Measurements from ENCODE around the gene SLC12A5.
A peak's percentile ranks its signal among the peaks of the same experiment; 100 is the strongest.

Gene SLC12A5

GRCh38 chr20:45998761-45999160 is 30.3 kb upstream of the SLC12A5 start:
- H4K8ac ChIP-seq (ENCODE audit: low read depth, low read length) = no peak overlapping the region
- H4K91ac ChIP-seq (ENCODE audit: low read depth, low read length, poor library complexity) = no peak overlapping the region
- H2AK5ac ChIP-seq (ENCODE audit: low read depth, low read length) = no peak overlapping the region
- H2BK120ac ChIP-seq (ENCODE audit: low read depth, low read length) = no peak overlapping the region
- WGBS, 2 donors (ENCODE audit: extremely low coverage in 2 of 2, insufficient read length in 2 of 2, insufficient replicate concordance in 1 of 2) = no CpG with 5 or more reads among the region's 4 CpGs
- H3K4me1 ChIP-seq (ENCODE audit: control insufficient read depth in 2 of 2, insufficient read depth in 1 of 2, low read depth in 1 of 2, low read length in 2 of 2) = peaks cover 0 to 7% of the 10 kb centered on the region in 2 donors
- H3K27me3 ChIP-seq (ENCODE audit: control insufficient read depth in 3 of 3, insufficient read depth in 3 of 3, low read depth in 1 of 3, low read length in 3 of 3) = peaks cover 0 to 33% (median 0%) of the 10 kb centered on the region in 3 experiments
- H3K4me3 ChIP-seq (ENCODE audit: low read length in 2 of 2) = no peak overlapping the region
- H3K23ac ChIP-seq (ENCODE audit: low read depth, low read length, poor library complexity) = no peak overlapping the region
- H3K4me2 ChIP-seq (ENCODE audit: insufficient read depth, low read length, poor library complexity, severe bottlenecking) = no peak overlapping the region
- no peak overlapping the region for H3K4ac ChIP-seq (ENCODE audit: low read length)
- H3K27ac ChIP-seq (replicated peaks; ENCODE audit: low read length) = no peak overlapping the region
- H3K9ac ChIP-seq (ENCODE audit: low read depth, low read length, poor library complexity) = no peak overlapping the region
- no peaks in the 10 kb centered on the region for H3K36me3 ChIP-seq (replicated peaks in 1 of 2; ENCODE audit: control insufficient read depth in 2 of 2, insufficient read depth in 2 of 2, low read length in 2 of 2)
- no peak for DNase-seq (ENCODE audit: low spot score)
- no peak overlapping the region for H2BK5ac ChIP-seq (ENCODE audit: low read length)
- H2BK15ac ChIP-seq (ENCODE audit: low read length) = no peak overlapping the region
- H3K79me1 ChIP-seq (ENCODE audit: low read depth, low read length) = no peaks in the 10 kb centered on the region
- H3K9me3 ChIP-seq (replicated peaks in 1 of 2; ENCODE audit: control insufficient read depth in 2 of 2, insufficient read depth in 1 of 2, low read depth in 1 of 2, low read length in 2 of 2) = no peaks in the 10 kb centered on the region
- H3K14ac ChIP-seq (ENCODE audit: low read length) = no peak overlapping the region
- no peak overlapping the region for H3K18ac ChIP-seq (ENCODE audit: low read length)
- no peak overlapping the region for H2BK12ac ChIP-seq (ENCODE audit: low read length)
- H2AFZ ChIP-seq (ENCODE audit: low read length) = no peak overlapping the region

- Histone ChIP-seq H3K9me3 (replicated peaks in 1 of 2; ENCODE audit: control insufficient read depth in 2 of 2, insufficient read depth in 1 of 2, low read depth in 1 of 2, low read length in 2 of 2) (no peaks in the 10 kb centered on the region), H3K4me2 (ENCODE audit: insufficient read depth, low read length, poor library complexity, severe bottlenecking) (no peak overlapping the region), H3K27me3 (ENCODE audit: control insufficient read depth in 3 of 3, insufficient read depth in 3 of 3, low read depth in 1 of 3, low read length in 3 of 3) (peaks cover 0 to 33% (median 0%) of the 10 kb centered on the region in 3 experiments), H3K4me1 (ENCODE audit: control insufficient read depth in 2 of 2, insufficient read depth in 1 of 2, low read depth in 1 of 2, low read length in 2 of 2) (peaks cover 0 to 7% of the 10 kb centered on the region in 2 donors), H3K36me3 (replicated peaks in 1 of 2; ENCODE audit: control insufficient read depth in 2 of 2, insufficient read depth in 2 of 2, low read length in 2 of 2) (no peaks in the 10 kb centered on the region), H3K9ac (ENCODE audit: low read depth, low read length, poor library complexity) (no peak overlapping the region), H4K8ac (ENCODE audit: low read depth, low read length) (no peak overlapping the region), H4K91ac (ENCODE audit: low read depth, low read length, poor library complexity) (no peak overlapping the region), H2BK120ac (ENCODE audit: low read depth, low read length) (no peak overlapping the region), H2AFZ (ENCODE audit: low read length) (no peak overlapping the region), H3K14ac (ENCODE audit: low read length) (no peak overlapping the region), H2BK12ac (ENCODE audit: low read length) (no peak overlapping the region), H2AK5ac (ENCODE audit: low read depth, low read length) (no peak overlapping the region), H3K18ac (ENCODE audit: low read length) (no peak overlapping the region), H3K27ac (replicated peaks; ENCODE audit: low read length) (no peak overlapping the region), H2BK15ac (ENCODE audit: low read length) (no peak overlapping the region), H3K23ac (ENCODE audit: low read depth, low read length, poor library complexity) (no peak overlapping the region), H2BK5ac (ENCODE audit: low read length) (no peak overlapping the region), H3K79me1 (ENCODE audit: low read depth, low read length) (no peaks in the 10 kb centered on the region), H3K4ac (ENCODE audit: low read length) (no peak overlapping the region), H3K4me3 (ENCODE audit: low read length in 2 of 2) (no peak overlapping the region)
- no CpG with 5 or more reads among the region's 4 CpGs for WGBS, 2 donors (ENCODE audit: extremely low coverage in 2 of 2, insufficient read length in 2 of 2, insufficient replicate concordance in 1 of 2)
- no peak for DNase-seq (ENCODE audit: low spot score)
Measured at GRCh38 chr20:45999557-46000261, 29.3 kb upstream of the SLC12A5 start.

- no CpG with 5 or more reads among the region's 16 CpGs for WGBS, 2 donors (ENCODE audit: extremely low coverage in 2 of 2, insufficient read length in 2 of 2, insufficient replicate concordance in 1 of 2)
Measured at GRCh38 chr20:46000262-46000996, 28.6 kb upstream of the SLC12A5 start.

GRCh38 chr20:46001498-46001897 is 27.5 kb upstream of the SLC12A5 start:
- no peak for DNase-seq (ENCODE audit: low spot score)
- no peak overlapping the region for H3K9ac ChIP-seq (ENCODE audit: low read depth, low read length, poor library complexity)
- no peak overlapping the region for H3K14ac ChIP-seq (ENCODE audit: low read length)
- H2AK5ac ChIP-seq (ENCODE audit: low read depth, low read length) = no peak overlapping the region
- WGBS, 2 donors (ENCODE audit: extremely low coverage in 2 of 2, insufficient read length in 2 of 2, insufficient replicate concordance in 1 of 2) = no CpG with 5 or more reads among the region's 5 CpGs
- no peak overlapping the region for H3K18ac ChIP-seq (ENCODE audit: low read length)
- H3K79me1 ChIP-seq (ENCODE audit: low read depth, low read length) = no peaks in the 10 kb centered on the region
- no peak overlapping the region for H4K91ac ChIP-seq (ENCODE audit: low read depth, low read length, poor library complexity)
- H3K36me3 ChIP-seq (replicated peaks in 1 of 2; ENCODE audit: control insufficient read depth in 2 of 2, insufficient read depth in 2 of 2, low read length in 2 of 2) = no peaks in the 10 kb centered on the region
- H2AFZ ChIP-seq (ENCODE audit: low read length) = no peak overlapping the region
- no peak overlapping the region for H4K8ac ChIP-seq (ENCODE audit: low read depth, low read length)
- no peak overlapping the region for H3K23ac ChIP-seq (ENCODE audit: low read depth, low read length, poor library complexity)
- peaks cover 0 to 7% of the 10 kb centered on the region in 2 donors for H3K4me1 ChIP-seq (ENCODE audit: control insufficient read depth in 2 of 2, insufficient read depth in 1 of 2, low read depth in 1 of 2, low read length in 2 of 2)
- H2BK5ac ChIP-seq (ENCODE audit: low read length) = no peak overlapping the region
- H3K4ac ChIP-seq (ENCODE audit: low read length) = no peak overlapping the region
- no peak overlapping the region for H3K4me3 ChIP-seq (ENCODE audit: low read length in 2 of 2)
- H3K27me3 ChIP-seq (ENCODE audit: control insufficient read depth in 3 of 3, insufficient read depth in 3 of 3, low read depth in 1 of 3, low read length in 3 of 3) = peaks cover 0 to 33% (median 0%) of the 10 kb centered on the region in 3 experiments
- H3K9me3 ChIP-seq (replicated peaks in 1 of 2; ENCODE audit: control insufficient read depth in 2 of 2, insufficient read depth in 1 of 2, low read depth in 1 of 2, low read length in 2 of 2) = no peaks in the 10 kb centered on the region
- H2BK15ac ChIP-seq (ENCODE audit: low read length) = no peak overlapping the region
- H3K27ac ChIP-seq (replicated peaks; ENCODE audit: low read length) = no peak overlapping the region
- H3K4me2 ChIP-seq (ENCODE audit: insufficient read depth, low read length, poor library complexity, severe bottlenecking) = no peak overlapping the region
- no peak overlapping the region for H2BK120ac ChIP-seq (ENCODE audit: low read depth, low read length)
- H2BK12ac ChIP-seq (ENCODE audit: low read length) = no peak overlapping the region

More at GRCh38 chr20:46000262-46000996, 28.6 kb upstream of the SLC12A5 start:
- Histone ChIP-seq H3K36me3 (replicated peaks in 1 of 2; ENCODE audit: control insufficient read depth in 2 of 2, insufficient read depth in 2 of 2, low read length in 2 of 2) (no peaks in the 10 kb centered on the region), H2BK5ac (ENCODE audit: low read length) (no peak overlapping the region), H3K4me3 (ENCODE audit: low read length in 2 of 2) (no peak overlapping the region), H2BK12ac (ENCODE audit: low read length) (no peak overlapping the region), H3K27me3 (ENCODE audit: control insufficient read depth in 3 of 3, insufficient read depth in 3 of 3, low read depth in 1 of 3, low read length in 3 of 3) (peaks cover 0 to 33% (median 0%) of the 10 kb centered on the region in 3 experiments), H3K9ac (ENCODE audit: low read depth, low read length, poor library complexity) (no peak overlapping the region), H2AK5ac (ENCODE audit: low read depth, low read length) (no peak overlapping the region), H3K23ac (ENCODE audit: low read depth, low read length, poor library complexity) (no peak overlapping the region), H2BK15ac (ENCODE audit: low read length) (no peak overlapping the region), H3K18ac (ENCODE audit: low read length) (no peak overlapping the region), H4K8ac (ENCODE audit: low read depth, low read length) (no peak overlapping the region), H2AFZ (ENCODE audit: low read length) (peak overlapping the region; percentile 56), H3K79me1 (ENCODE audit: low read depth, low read length) (no peaks in the 10 kb centered on the region), H3K4ac (ENCODE audit: low read length) (no peak overlapping the region), H3K27ac (replicated peaks; ENCODE audit: low read length) (no peak overlapping the region), H2BK120ac (ENCODE audit: low read depth, low read length) (no peak overlapping the region), H3K4me1 (ENCODE audit: control insufficient read depth in 2 of 2, insufficient read depth in 1 of 2, low read depth in 1 of 2, low read length in 2 of 2) (peaks cover 0 to 7% of the 10 kb centered on the region in 2 donors), H4K91ac (ENCODE audit: low read depth, low read length, poor library complexity) (no peak overlapping the region), H3K9me3 (replicated peaks in 1 of 2; ENCODE audit: control insufficient read depth in 2 of 2, insufficient read depth in 1 of 2, low read depth in 1 of 2, low read length in 2 of 2) (no peaks in the 10 kb centered on the region), H3K14ac (ENCODE audit: low read length) (no peak overlapping the region), H3K4me2 (ENCODE audit: insufficient read depth, low read length, poor library complexity, severe bottlenecking) (no peak overlapping the region)
- DNase-seq (ENCODE audit: low spot score) = no peak
